ENCODE results near the gene C2CD4D. TPM values are rescaled to one million over a fixed set of nuclear protein-coding genes. Genes with fewer than 3 reads are reported as not detected.
"Not testable (repeated sequence)": the region's sequence is repeated elsewhere in the genome, so short reads cannot be mapped to it uniquely, and the experiment has no call there.

The C2CD4D gene
- 1 to 10 TPM in 2 of 5 donors, under 1 TPM in 3; 0.26 to 1.1 (median 0.85) TPM for total RNA-seq
- total RNA-seq (2013), result 0.18 TPM
- 0.26 to 1.2 (median 0.65) reads per million in 29 experiments for total RNA-seq

GRCh38 chr1:151839457-151840403 is at the start of gene C2CD4D:
Gene C2CD4D, minus strand, starts transcription at chr1:151839820. Its CDS starts 831 bp downstream, at chr1:151838989.
- ATAC-seq (replicated peaks in 1 of 4) (peak; percentile 70 to 87 (median 72)), DNase-seq (peak; percentile 42 to 87 (median 67))
- ChIA-PET CTCF (interaction anchor here in 1 of 2 donors (0.5 to 1.3 kb wide), 5 partner anchors 9 to 1512 kb away, joined by 3 read pairs; no protein-coding TSS in a partner anchor), POLR2A (interaction anchor here (0.5 to 1.1 kb wide), 4 partner anchors 12 to 440 kb away, joined by 3 to 6 read pairs (median 4); partner anchors contain the start of genes MRPL9 (in 1 of the 2) and PSMB4 (in 1 of the 2))
- Mint-ChIP-seq H3K36me3 (peaks cover 3% of the 10 kb centered on the region), H3K27ac (peak within 1 kb of the TSS; percentile 90 to 93), H3K4me1 (peaks cover 34 to 55% (median 44%) of the 10 kb centered on the region in 3 donors), H3K4me3 (peak within 1 kb of the TSS; percentile 77 to 90 (median 82)), H3K9me3 (no peaks in the 10 kb centered on the region), H3K27me3 (peaks cover 0 to 2% of the 10 kb centered on the region in 2 donors)
- no peaks in the 10 kb centered on the region for H3K36me3 ChIP-seq (ENCODE audit: control insufficient read depth in 2 of 2, extremely low read depth in 1 of 2, insufficient read depth in 1 of 2, low read length in 1 of 2)
- peak within 1 kb of the TSS; percentile 91 for H3K27ac ChIP-seq (ENCODE audit: low read length)
- H3K4me3 ChIP-seq (ENCODE audit: control insufficient read depth in 1 of 2, extremely low read depth in 1 of 2, low read length in 1 of 2), result peak within 1 kb of the TSS; percentile 58 to 69
- no peaks in the 10 kb centered on the region for H3K9me3 ChIP-seq
- WGBS (ENCODE audit: insufficient coverage), result 3% methylated on average over 41 of the region's 47 CpGs
- peaks cover 3 to 46% of the 10 kb centered on the region in 2 experiments for H3K4me1 ChIP-seq (ENCODE audit: control insufficient read depth in 1 of 2, extremely low read depth in 1 of 2, insufficient read depth in 2 of 2, low read length in 2 of 2)
- no peaks in the 10 kb centered on the region for H3K27me3 ChIP-seq (replicated peaks in 1 of 2; ENCODE audit: control insufficient read depth in 2 of 2, extremely low read depth in 1 of 2, insufficient read depth in 2 of 2, low read length in 1 of 2)

GRCh38 chr1:151888972-151889570 is 49.5 kb upstream of the C2CD4D start:
- Mint-ChIP-seq H3K9me3 (no peaks in the 10 kb centered on the region), H3K4me3 (no peak overlapping the region), H3K27me3 (no peaks in the 10 kb centered on the region), H3K27ac (peak overlapping the region; percentile 17 to 73), H3K4me1 (peaks cover 29 to 38% (median 36%) of the 10 kb centered on the region in 3 donors), H3K36me3 (peaks cover 57% of the 10 kb centered on the region)
- no CpG with 5 or more reads among the region's 2 CpGs for WGBS (ENCODE audit: insufficient coverage)
- Histone ChIP-seq H3K4me1 (ENCODE audit: control insufficient read depth in 1 of 2, extremely low read depth in 1 of 2, insufficient read depth in 2 of 2, low read length in 2 of 2) (peaks cover 5 to 15% of the 10 kb centered on the region in 2 experiments), H3K4me3 (ENCODE audit: control insufficient read depth in 1 of 2, extremely low read depth in 1 of 2, low read length in 1 of 2) (no peak overlapping the region), H3K9me3 (no peaks in the 10 kb centered on the region), H3K36me3 (ENCODE audit: control insufficient read depth in 2 of 2, extremely low read depth in 1 of 2, insufficient read depth in 1 of 2, low read length in 1 of 2) (peaks cover 2 to 52% of the 10 kb centered on the region in 2 donors), H3K27me3 (replicated peaks in 1 of 2; ENCODE audit: control insufficient read depth in 2 of 2, extremely low read depth in 1 of 2, insufficient read depth in 2 of 2, low read length in 1 of 2) (no peaks in the 10 kb centered on the region), H3K27ac (ENCODE audit: low read length) (no peak overlapping the region)
- POLR2A ChIA-PET, result no interaction called here
- peak in 1 of 35 experiments; percentile 60 for DNase-seq
- CTCF ChIA-PET, result interaction anchor here (0.6 to 2.9 kb wide), 3 partner anchors 40 to 112 kb away, joined by 3 to 20 read pairs (median 3); no protein-coding TSS in a partner anchor
- peak in 3 of 4 experiments; percentile 51 to 62 (median 55) for ATAC-seq (replicated peaks in 1 of 4)

GRCh38 chr1:151887028-151887427 is 47.4 kb upstream of the C2CD4D start:
- POLR2A ChIA-PET, result no interaction called here
- CTCF ChIA-PET, result interaction anchor here in 1 of 2 donors (0.9 to 2.9 kb wide), 4 partner anchors 11 to 114 kb away, joined by 3 to 20 read pairs (median 6); no protein-coding TSS in a partner anchor
- no peaks in the 10 kb centered on the region for H3K27me3 Mint-ChIP-seq
- H3K4me1 Mint-ChIP-seq, result peaks cover 22 to 24% (median 24%) of the 10 kb centered on the region in 3 donors
- WGBS (ENCODE audit: insufficient coverage), result 100% methylated on average over 1 of the region's 1 CpG
- no peaks in the 10 kb centered on the region for H3K9me3 Mint-ChIP-seq
- Histone ChIP-seq H3K9me3 (no peaks in the 10 kb centered on the region), H3K4me3 (ENCODE audit: control insufficient read depth in 1 of 2, extremely low read depth in 1 of 2, low read length in 1 of 2) (no peak overlapping the region), H3K4me1 (ENCODE audit: control insufficient read depth in 1 of 2, extremely low read depth in 1 of 2, insufficient read depth in 2 of 2, low read length in 2 of 2) (peaks cover 5 to 11% of the 10 kb centered on the region in 2 experiments), H3K36me3 (ENCODE audit: control insufficient read depth in 2 of 2, extremely low read depth in 1 of 2, insufficient read depth in 1 of 2, low read length in 1 of 2) (peaks cover 0 to 32% of the 10 kb centered on the region in 2 donors), H3K27me3 (replicated peaks in 1 of 2; ENCODE audit: control insufficient read depth in 2 of 2, extremely low read depth in 1 of 2, insufficient read depth in 2 of 2, low read length in 1 of 2) (no peaks in the 10 kb centered on the region), H3K27ac (ENCODE audit: low read length) (no peak overlapping the region)
- no peak overlapping the region for H3K4me3 Mint-ChIP-seq
- no peak for DNase-seq
- no peak for ATAC-seq (replicated peaks in 1 of 4)
- peaks cover 47% of the 10 kb centered on the region for H3K36me3 Mint-ChIP-seq
- no peak overlapping the region for H3K27ac Mint-ChIP-seq

GRCh38 chr1:151885479-151885878 is 45.9 kb upstream of the C2CD4D start:
- Mint-ChIP-seq H3K9me3 (no peaks in the 10 kb centered on the region), H3K4me3 (no peak overlapping the region), H3K27ac (no peak overlapping the region), H3K36me3 (peaks cover 43% of the 10 kb centered on the region), H3K4me1 (peaks cover 6 to 8% (median 8%) of the 10 kb centered on the region in 3 donors), H3K27me3 (no peaks in the 10 kb centered on the region)
- CTCF ChIA-PET, result no interaction called here
- Histone ChIP-seq H3K9me3 (no peaks in the 10 kb centered on the region), H3K27me3 (replicated peaks in 1 of 2; ENCODE audit: control insufficient read depth in 2 of 2, extremely low read depth in 1 of 2, insufficient read depth in 2 of 2, low read length in 1 of 2) (no peaks in the 10 kb centered on the region), H3K4me3 (ENCODE audit: control insufficient read depth in 1 of 2, extremely low read depth in 1 of 2, low read length in 1 of 2) (no peak overlapping the region), H3K27ac (ENCODE audit: low read length) (no peak overlapping the region), H3K4me1 (ENCODE audit: control insufficient read depth in 1 of 2, extremely low read depth in 1 of 2, insufficient read depth in 2 of 2, low read length in 2 of 2) (no peaks in the 10 kb centered on the region), H3K36me3 (ENCODE audit: control insufficient read depth in 2 of 2, extremely low read depth in 1 of 2, insufficient read depth in 1 of 2, low read length in 1 of 2) (peaks cover 0 to 24% of the 10 kb centered on the region in 2 donors)
- DNase-seq, result no peak
- POLR2A ChIA-PET, result no interaction called here
- WGBS (ENCODE audit: insufficient coverage), result 100% methylated on average over 1 of the region's 1 CpG
- ATAC-seq (replicated peaks in 1 of 4), result no peak

GRCh38 chr1:151884879-151885278 is 45.3 kb upstream of the C2CD4D start:
- ATAC-seq (replicated peaks in 1 of 4); DNase-seq; H3K27me3 ChIP-seq (replicated peaks in 1 of 2; ENCODE audit: control insufficient read depth in 2 of 2, extremely low read depth in 1 of 2, insufficient read depth in 2 of 2, low read length in 1 of 2); H3K4me1 Mint-ChIP-seq; H3K27me3 Mint-ChIP-seq; POLR2A ChIA-PET; H3K4me1 ChIP-seq (ENCODE audit: control insufficient read depth in 1 of 2, extremely low read depth in 1 of 2, insufficient read depth in 2 of 2, low read length in 2 of 2); H3K9me3 Mint-ChIP-seq; H3K4me3 ChIP-seq (ENCODE audit: control insufficient read depth in 1 of 2, extremely low read depth in 1 of 2, low read length in 1 of 2); H3K27ac Mint-ChIP-seq; H3K4me3 Mint-ChIP-seq; H3K9me3 ChIP-seq; H3K27ac ChIP-seq (ENCODE audit: low read length): not testable (repeated sequence)
- no CpG with 5 or more reads among the region's 5 CpGs for WGBS (ENCODE audit: insufficient coverage)
- CTCF ChIA-PET, result interaction anchor here in 1 of 2 donors (0.6 to 0.9 kb wide), 3 partner anchors 13 to 438 kb away, joined by 3 to 4 read pairs (median 3); no protein-coding TSS in a partner anchor
- H3K36me3 ChIP-seq (ENCODE audit: control insufficient read depth in 2 of 2, extremely low read depth in 1 of 2, insufficient read depth in 1 of 2, low read length in 1 of 2), result peaks cover 0 to 20% of the 10 kb centered on the region in 2 donors
- peaks cover 44% of the 10 kb centered on the region for H3K36me3 Mint-ChIP-seq

GRCh38 chr1:151884445-151884844 is 44.8 kb upstream of the C2CD4D start:
- H3K9me3 ChIP-seq; H3K27ac ChIP-seq (ENCODE audit: low read length); ATAC-seq (replicated peaks in 1 of 4); DNase-seq; H3K4me1 ChIP-seq (ENCODE audit: control insufficient read depth in 1 of 2, extremely low read depth in 1 of 2, insufficient read depth in 2 of 2, low read length in 2 of 2); H3K27me3 ChIP-seq (replicated peaks in 1 of 2; ENCODE audit: control insufficient read depth in 2 of 2, extremely low read depth in 1 of 2, insufficient read depth in 2 of 2, low read length in 1 of 2); H3K9me3 Mint-ChIP-seq; H3K4me3 Mint-ChIP-seq; H3K27me3 Mint-ChIP-seq; H3K4me3 ChIP-seq (ENCODE audit: control insufficient read depth in 1 of 2, extremely low read depth in 1 of 2, low read length in 1 of 2); H3K27ac Mint-ChIP-seq; H3K4me1 Mint-ChIP-seq: not testable (repeated sequence)
- ChIA-PET CTCF (interaction anchor here (0.6 to 0.9 kb wide), 4 partner anchors 13 to 437 kb away, joined by 3 to 4 read pairs (median 3); no protein-coding TSS in a partner anchor), POLR2A (interaction anchor here in 1 of 2 donors (0.6 kb wide), 1 partner anchor 33 kb away, joined by 3 read pairs; no protein-coding TSS in a partner anchor)
- WGBS (ENCODE audit: insufficient coverage), result no CpG with 5 or more reads among the region's 3 CpGs
- H3K36me3 ChIP-seq (ENCODE audit: control insufficient read depth in 2 of 2, extremely low read depth in 1 of 2, insufficient read depth in 1 of 2, low read length in 1 of 2), result peaks cover 0 to 20% of the 10 kb centered on the region in 2 donors
- H3K36me3 Mint-ChIP-seq, result peaks cover 42% of the 10 kb centered on the region
